SK-N-SH (cell line): ENCODE data around the gene UCP3. TPM values are rescaled to one million over a fixed set of nuclear protein-coding genes. Genes with fewer than 3 reads are reported as not detected.
A peak's percentile ranks its signal among the peaks of the same experiment; 100 is the strongest.

Experiments
- CTCF ChIA-PET: fragments of 300-600, 350-600 bp; formaldehyde crosslinking; extraction: SDS; loops from one replicate; lab custom pipeline; 2021; lab: Yijun Ruan, JAX
- POLR2A ChIA-PET: fragments of 350-600 bp; sonication (Branson Sonifier 250); formaldehyde crosslinking; extraction: SDS; loops from one replicate; lab custom pipeline; 2020; ENCODE audit warnings: antibody characterized with exemption, inconsistent platforms; lab: Yijun Ruan, JAX
- DNase-seq: peaks from one replicate; pipeline ENCODE4 v3.0.0; 2012
- H2AFZ ChIP-seq: fragments of 200-600 bp; sonication (generic); 2 replicates; pipeline ENCODE4 v1.8.1; 2016; ENCODE audit warnings: antibody characterized with exemption, mild to moderate bottlenecking, low read depth
- H3F3A ChIP-seq: fragments of 200-600 bp; sonication (generic); replicated peaks from 2 replicates; pipeline ENCODE3; 2016; ENCODE audit warnings: antibody characterized with exemption, mild to moderate bottlenecking; ENCODE audit not compliant: insufficient read depth
- H3K27ac ChIP-seq, 2 experiments: fragments of 200-500 bp in 1 of 2; fragments of 200-600 bp in 1 of 2; sonication (Bioruptor generic) in 1 of 2; sonication (generic), shearing (Covaris generic) in 1 of 2; 2 replicates each; pipeline versions ENCODE4 v1.5.1 to v1.6.1; 2014 to 2016; ENCODE audit warnings: low read depth in 2 of 2, inconsistent platforms in 1 of 2, low read length in 1 of 2, mild to moderate bottlenecking in 1 of 2, mixed read lengths in 1 of 2
- H3K27me3 ChIP-seq: fragments of 200-600 bp; sonication (generic), shearing (Covaris generic); 2 replicates; pipeline ENCODE4 v1.6.1; 2016; ENCODE audit warnings: mixed run types; ENCODE audit not compliant: insufficient read depth
- H3K36me3 ChIP-seq, 2 experiments: fragments of 200-500 bp in 1 of 2; fragments of 200-600 bp in 1 of 2; sonication (Bioruptor generic) in 1 of 2; sonication (generic) in 1 of 2; replicated peaks in 1 of 2; 2 replicates each; pipeline versions ENCODE3 to v1.5.1; 2014 to 2016; ENCODE audit warnings: low read length in 1 of 2, mild to moderate bottlenecking in 1 of 2; ENCODE audit not compliant: insufficient read depth in 2 of 2, control insufficient read depth in 1 of 2
- H3K4me1 ChIP-seq, 2 experiments: fragments of 200-500 bp in 1 of 2; fragments of 200-600 bp in 1 of 2; sonication (Bioruptor generic) in 1 of 2; sonication (generic), shearing (Covaris generic) in 1 of 2; 2 replicates each; pipeline versions ENCODE4 v1.5.1 to v1.6.1; 2014 to 2016; ENCODE audit warnings: low read depth in 1 of 2, low read length in 1 of 2, mixed run types in 1 of 2; ENCODE audit not compliant: insufficient read depth in 2 of 2, control insufficient read depth in 1 of 2
- H3K4me2 ChIP-seq: fragments of 200-600 bp; sonication (generic), shearing (Covaris generic); 2 replicates; pipeline ENCODE4 v1.6.1; 2017; ENCODE audit warnings: mixed run types
- H3K4me3 ChIP-seq, 2 experiments: fragments of 200-500 bp in 1 of 2; fragments of 200-600 bp in 1 of 2; sonication (Bioruptor generic) in 1 of 2; sonication (generic), shearing (Covaris generic) in 1 of 2; 2 replicates each; pipeline versions ENCODE4 v1.5.1 to v1.8.1; 2014 to 2016; ENCODE audit warnings: low read depth in 2 of 2, inconsistent platforms in 1 of 2, low read length in 1 of 2, mild to moderate bottlenecking in 1 of 2, mixed read lengths in 1 of 2, moderate library complexity in 1 of 2
- H3K79me2 ChIP-seq: fragments of 200-600 bp; sonication (generic); 2 replicates; pipeline ENCODE4 v1.8.1; 2017; ENCODE audit warnings: mild to moderate bottlenecking; ENCODE audit not compliant: insufficient read depth
- H3K9ac ChIP-seq: fragments of 200-600 bp; sonication (generic); 2 replicates; pipeline ENCODE4 v1.6.1; 2017; ENCODE audit warnings: mixed run types
- H3K9me2 ChIP-seq: fragments of 200-600 bp; sonication (generic); 2 replicates; pipeline ENCODE4 v1.6.1; 2017; ENCODE audit warnings: mixed run types
- H3K9me3 ChIP-seq: fragments of 200-600 bp; sonication (generic); 2 replicates; pipeline ENCODE4 v1.6.1; 2017; ENCODE audit warnings: mixed run types, mild to moderate bottlenecking, moderate library complexity
- H4K20me1 ChIP-seq: fragments of 200-600 bp; sonication (generic); 2 replicates; pipeline ENCODE4 v1.6.1; 2017; ENCODE audit warnings: mild to moderate bottlenecking, mixed run types; ENCODE audit not compliant: insufficient read depth
- CHD2 ChIP-seq: fragments of 150-350 bp; IDR thresholded peaks from 2 replicates; pipeline ENCODE4 v1.6.1; 2018; ENCODE audit warnings: low read length; ENCODE audit not compliant: partially characterized antibody
- CTCF ChIP-seq: fragments of 200-600 bp; sonication (generic); IDR thresholded peaks from 2 replicates; pipeline ENCODE4 v1.6.1; 2017; ENCODE audit warnings: antibody characterized with exemption, mild to moderate bottlenecking, moderate library complexity
- EP300 ChIP-seq, 2 experiments: IDR thresholded peaks; 2 replicates each; pipeline versions ENCODE4 v1.4.0 to v1.6.1; 2012; ENCODE audit warnings: borderline replicate concordance in 1 of 2, low read depth in 1 of 2, low read length in 1 of 2
- FOSL2 ChIP-seq: IDR thresholded peaks from 2 replicates; pipeline ENCODE4 v1.4.0; 2012; ENCODE audit warnings: low read depth, mild to moderate bottlenecking, moderate library complexity, borderline replicate concordance
- FOXJ3 ChIP-seq: sonication (generic); formaldehyde crosslinking; IDR thresholded peaks from 2 replicates; pipeline ENCODE4 v1.5.1; 2020; ENCODE audit warnings: mild to moderate bottlenecking, missing genetic modification reagents
- GABPA ChIP-seq: IDR thresholded peaks from 2 replicates; pipeline ENCODE4 v1.4.0; 2012; ENCODE audit warnings: low read depth, mild to moderate bottlenecking
- JUND ChIP-seq: IDR thresholded peaks from 2 replicates; pipeline ENCODE4 v1.4.0; 2012
- MAX ChIP-seq: IDR thresholded peaks from 2 replicates; pipeline ENCODE4 v1.4.0; 2012; ENCODE audit warnings: low read depth
- NRF1 ChIP-seq: IDR thresholded peaks from 2 replicates; pipeline ENCODE4 v1.6.1; 2012; ENCODE audit warnings: low read depth, mild to moderate bottlenecking, low read length
- POLR2AphosphoS5 ChIP-seq: IDR thresholded peaks from 2 replicates; pipeline ENCODE4 v1.6.1; 2012; ENCODE audit warnings: low read depth, low read length
- RFX5 ChIP-seq: IDR thresholded peaks from 2 replicates; pipeline ENCODE4 v1.6.1; 2012; ENCODE audit warnings: mild to moderate bottlenecking, improper control_type of control experiment, low read length
- RXRA ChIP-seq: IDR thresholded peaks from 2 replicates; pipeline ENCODE4 v1.4.0; 2012; ENCODE audit warnings: low read depth, mild to moderate bottlenecking, borderline replicate concordance
- TCF12 ChIP-seq: IDR thresholded peaks from 2 replicates; pipeline ENCODE4 v1.4.0; 2012
- USF1 ChIP-seq: IDR thresholded peaks from 2 replicates; pipeline ENCODE4 v1.4.0; 2012; ENCODE audit warnings: low read depth, borderline replicate concordance
- YY1 ChIP-seq: IDR thresholded peaks from 2 replicates; pipeline ENCODE4 v1.4.0; 2012; ENCODE audit warnings: low read depth, mild to moderate bottlenecking
- WGBS: methylation state at CpG from one replicate; pipeline ENCODE4 v1.1.6; 2017; ENCODE audit warnings: low lambda C conversion rate; 5-methylcytosine and 5-hydroxymethylcytosine counted together
- polyA plus RNA-seq, 3 experiments: library from polyadenylated mRNA; depleted of rRNA; stranded (reverse); fragments of >200 nt; gene quantifications; 2 replicates each; pipeline ENCODE4 v1.2.3, GENCODE V29; 2012

UCP3 gene
- polyA plus RNA-seq, 1 of the 3 experiments (the other 2 are of a cell fraction), result 1.2 TPM

GRCh38 chr11:74055938-74056337 lies 47.1 kb upstream of the UCP3 start:
- ChIA-PET CTCF (interaction anchor here (1.3 to 1.5 kb wide), 2 partner anchors 14 to 200 kb away, joined by 3 read pairs; no protein-coding TSS in a partner anchor), POLR2A (no interaction called here)
- Histone ChIP-seq H3K4me3 (no peak overlapping the region), H3K4me2 (no peak overlapping the region), H3K9me3 (no peaks in the 10 kb centered on the region), H3K27ac (peak overlapping the region in 1 of 2 experiments; percentile 36; a peak in 3 of 4 replicates), H3K9ac (no peak overlapping the region), H3K27me3 (no peaks in the 10 kb centered on the region), H4K20me1 (no peaks in the 10 kb centered on the region), H3K36me3 (peaks cover 12 to 17% of the 10 kb centered on the region in 2 experiments)
- TF ChIP-seq JUND (peak; percentile 33; the same call in 1 of the 2 replicates), TCF12 (0 out of 2 replicates have a peak, but pooled peaks have one; percentile 16), GABPA (no peak), FOSL2 (peak; percentile 63; the same call in 1 of the 2 replicates)
- TF ChIP-seq, all 33 proteins: peak for 3
- H3F3A ChIP-seq, result no peaks in the 10 kb centered on the region
- peaks cover 0 to 10% of the 10 kb centered on the region in 2 experiments; a peak in 2 of 4 replicates for H3K4me1 ChIP-seq
- DNase-seq, result no peak
- no peak overlapping the region for H2AFZ ChIP-seq
- H3K79me2 ChIP-seq, result no peaks in the 10 kb centered on the region
- H3K9me2 ChIP-seq, result no peaks in the 10 kb centered on the region

- Histone ChIP-seq H3K9me3 (no peaks in the 10 kb centered on the region), H3K36me3 (peaks cover 14 to 50% of the 10 kb centered on the region in 2 experiments), H3K9ac (no peak overlapping the region), H3K27ac (no peak overlapping the region; a peak in 1 of 4 replicates), H3K4me2 (no peak overlapping the region), H2AFZ (no peak overlapping the region), H4K20me1 (no peaks in the 10 kb centered on the region), H3K9me2 (no peaks in the 10 kb centered on the region), H3F3A (no peaks in the 10 kb centered on the region), H3K4me3 (no peak overlapping the region), H3K4me1 (no peaks in the 10 kb centered on the region), H3K27me3 (no peaks in the 10 kb centered on the region), H3K79me2 (no peaks in the 10 kb centered on the region)
- TF ChIP-seq USF1, result no peak
- TF ChIP-seq FOXJ3 (CRISPR knock-in tag), result no peak
- TF ChIP-seq NRF1, result no peak
- TF ChIP-seq EP300 (IDR thresholded peaks at IDR 0.05; ENCODE audit: borderline replicate concordance in 1 of 2, low read depth in 1 of 2, low read length in 1 of 2), result no peak
- no peak for TF ChIP-seq CHD2
- no peak for TF ChIP-seq FOSL2
- TF ChIP-seq MAX, result no peak
- no peak for TF ChIP-seq YY1
- no peak for TF ChIP-seq CTCF
- no peak for TF ChIP-seq JUND
- TF ChIP-seq POLR2AphosphoS5, result no peak
- TF ChIP-seq RFX5, result no peak
- no peak for TF ChIP-seq RXRA
- POLR2A ChIA-PET, result no interaction called here
- CTCF ChIA-PET, result no interaction called here
- 92% methylated on average over 3 of the region's 3 CpGs for WGBS
- no peak for DNase-seq
Observed at GRCh38 chr11:74050465-74050864, 41.6 kb upstream of the UCP3 start.
